Endodermal cell (in vitro differentiated cells): Measurements from ENCODE around the gene ZBTB8A. TPM values are rescaled to one million over a fixed set of nuclear protein-coding genes. Genes with fewer than 3 reads are reported as not detected.

Experiments used
- DNase-seq: peaks from one replicate; pipeline ENCODE4 v3.0.0-alpha.2; 2017
- H3K27ac ChIP-seq: 2 replicates; pipeline ENCODE4 v1.5.1; 2013; ENCODE audit warnings: mild to moderate bottlenecking, low read depth, low read length, moderate library complexity
- H3K27me3 ChIP-seq: 2 replicates; pipeline ENCODE4 v1.6.1; 2013; ENCODE audit warnings: mild to moderate bottlenecking, low read length, moderate library complexity; ENCODE audit not compliant: insufficient read depth, control insufficient read depth, poor library complexity, severe bottlenecking
- H3K36me3 ChIP-seq: 2 replicates; pipeline ENCODE4 v1.7.0; 2013; ENCODE audit warnings: mild to moderate bottlenecking, low read length, moderate library complexity; ENCODE audit not compliant: control insufficient read depth, insufficient read depth
- H3K4me1 ChIP-seq: one replicate; pipeline ENCODE4 v1.7.0; 2013; ENCODE audit warnings: low read length; ENCODE audit not compliant: control insufficient read depth, insufficient read depth
- H3K4me3 ChIP-seq: 2 replicates; pipeline ENCODE4 v1.5.1; 2013; ENCODE audit warnings: mild to moderate bottlenecking, low read length, moderate library complexity
- H3K9ac ChIP-seq: 2 replicates; pipeline ENCODE4 v1.6.1; 2013; ENCODE audit warnings: mild to moderate bottlenecking, low read length, moderate library complexity; ENCODE audit not compliant: poor library complexity, severe bottlenecking; ENCODE audit errors: extremely low read depth
- H3K9me3 ChIP-seq: 2 replicates; pipeline ENCODE4 v1.6.1; 2013; ENCODE audit warnings: mild to moderate bottlenecking, low read length, moderate library complexity; ENCODE audit not compliant: control insufficient read depth
- H3K27ac Mint-ChIP-seq: 2 replicates; pipeline ENCODE4 v1.8.0; 2020; ENCODE audit warnings: mixed read lengths
- H3K27me3 Mint-ChIP-seq: 2 replicates; pipeline ENCODE4 v1.8.0; 2021; ENCODE audit warnings: mild to moderate bottlenecking, mixed read lengths; ENCODE audit not compliant: insufficient read depth
- H3K36me3 Mint-ChIP-seq: 2 replicates; pipeline ENCODE4 v1.8.0; 2020; ENCODE audit warnings: low read depth, mixed read lengths
- H3K4me1 Mint-ChIP-seq: 2 replicates; pipeline ENCODE4 v1.8.0; 2020; ENCODE audit warnings: mixed read lengths
- H3K4me3 Mint-ChIP-seq: 2 replicates; pipeline ENCODE4 v1.8.0; 2020; ENCODE audit warnings: mild to moderate bottlenecking, moderate library complexity, mixed read lengths
- H3K9me3 Mint-ChIP-seq: 2 replicates; pipeline ENCODE4 v1.8.0; 2020; ENCODE audit warnings: mild to moderate bottlenecking, mixed read lengths
- WGBS, 2 experiments: methylation state at CpG; one replicate each; pipeline versions ENCODE4 v1.1.5 to v1.1.7; 2013; ENCODE audit warnings: missing lambda C conversion rate in 2 of 2, mixed read lengths in 1 of 2; ENCODE audit not compliant: insufficient coverage in 1 of 2, insufficient read length in 1 of 2; 5-methylcytosine and 5-hydroxymethylcytosine counted together
- total RNA-seq, 2 donors: library from RNA; stranded (reverse); fragmentation: NEBNext Ultra II Directional in 1 of 2; extraction: Animal tissue kit (Norgen Biotek cat#: 25700) in 1 of 2; gene quantifications; 2 replicates in 1 of 2; 3 replicates in 1 of 2; pipeline ENCODE4 v1.2.1, GENCODE V29; 2021
- TF ChIP-seq, protein P1 (sequence below): fragments of 200-600 bp; sonication (generic); conservative IDR thresholded peaks from 2 replicates; pipeline ENCODE4 v1.5.0; 2021; ENCODE audit warnings: antibody characterized with exemption, mild to moderate bottlenecking

Gene ZBTB8A
- total RNA-seq, 2 donors from 2014 or later, result 22.6 to 25.3 TPM

DNA sequence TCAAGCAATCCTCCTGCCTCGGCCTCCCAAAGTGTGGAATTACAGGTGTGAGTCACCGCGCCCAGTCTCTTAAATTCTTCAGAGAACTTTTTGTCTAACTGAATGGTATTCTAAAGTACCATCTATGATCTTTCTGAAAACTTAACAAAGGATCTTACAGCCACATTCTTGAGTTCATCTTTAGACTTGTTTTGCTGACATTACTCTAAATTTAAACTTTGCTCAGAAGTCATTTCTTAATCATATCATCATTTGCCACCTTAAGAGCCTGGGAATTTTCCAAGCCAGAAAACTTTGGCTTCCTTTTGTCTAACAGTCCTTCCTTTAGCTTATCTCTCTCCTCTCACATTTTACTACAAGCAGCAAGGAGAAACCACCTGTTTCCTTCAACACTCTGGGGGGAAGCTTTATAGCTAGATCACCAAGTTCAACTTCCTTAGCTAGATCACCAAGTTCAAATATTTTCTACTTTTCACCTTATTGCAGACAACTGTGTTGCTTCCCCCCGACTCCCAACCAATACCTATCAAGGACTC, 5.4 kb upstream of the ZBTB8A start:
- no peak overlapping the region for H3K9ac ChIP-seq
- Mint-ChIP-seq H3K4me3 (no peak overlapping the region), H3K27ac (no peak overlapping the region)

DNA sequence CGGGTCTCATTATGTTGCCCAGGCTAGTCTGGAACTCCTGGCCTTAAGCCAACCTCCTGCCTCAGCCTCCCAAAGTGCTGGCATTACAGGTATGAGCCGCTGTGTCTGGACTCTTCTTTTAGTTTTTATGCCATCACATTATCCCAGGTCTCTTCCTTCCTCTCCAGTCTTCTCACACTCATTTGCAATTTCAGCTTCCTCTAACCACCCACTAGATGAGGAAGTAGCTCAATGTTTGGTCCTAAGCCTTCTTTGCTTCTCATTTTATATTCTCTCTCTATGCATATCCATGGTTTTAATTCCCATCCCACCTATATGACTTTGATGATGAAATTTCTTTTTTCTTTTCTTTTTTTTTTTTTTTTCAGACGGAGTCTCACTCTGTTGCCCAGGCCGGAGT, 3.1 kb upstream of the ZBTB8A start:
- Mint-ChIP-seq H3K27ac (no peak overlapping the region), H3K36me3 (peaks cover under 1% of the 10 kb centered on the region), H3K4me1 (peaks cover 22% of the 10 kb centered on the region), H3K9me3 (peaks cover 6% of the 10 kb centered on the region), H3K4me3 (no peak overlapping the region), H3K27me3 (no peaks in the 10 kb centered on the region)
- Histone ChIP-seq H3K36me3 (no peaks in the 10 kb centered on the region), H3K4me3 (no peak overlapping the region), H3K27ac (no peak overlapping the region), H3K27me3 (no peaks in the 10 kb centered on the region), H3K9ac (no peak overlapping the region), H3K9me3 (no peaks in the 10 kb centered on the region), H3K4me1 (peaks cover 6% of the 10 kb centered on the region)
- WGBS, 2 experiments, result 88 to 100% methylated on average over 2 to 4 of the region's 4 CpGs
- TF ChIP-seq, protein P1, sequence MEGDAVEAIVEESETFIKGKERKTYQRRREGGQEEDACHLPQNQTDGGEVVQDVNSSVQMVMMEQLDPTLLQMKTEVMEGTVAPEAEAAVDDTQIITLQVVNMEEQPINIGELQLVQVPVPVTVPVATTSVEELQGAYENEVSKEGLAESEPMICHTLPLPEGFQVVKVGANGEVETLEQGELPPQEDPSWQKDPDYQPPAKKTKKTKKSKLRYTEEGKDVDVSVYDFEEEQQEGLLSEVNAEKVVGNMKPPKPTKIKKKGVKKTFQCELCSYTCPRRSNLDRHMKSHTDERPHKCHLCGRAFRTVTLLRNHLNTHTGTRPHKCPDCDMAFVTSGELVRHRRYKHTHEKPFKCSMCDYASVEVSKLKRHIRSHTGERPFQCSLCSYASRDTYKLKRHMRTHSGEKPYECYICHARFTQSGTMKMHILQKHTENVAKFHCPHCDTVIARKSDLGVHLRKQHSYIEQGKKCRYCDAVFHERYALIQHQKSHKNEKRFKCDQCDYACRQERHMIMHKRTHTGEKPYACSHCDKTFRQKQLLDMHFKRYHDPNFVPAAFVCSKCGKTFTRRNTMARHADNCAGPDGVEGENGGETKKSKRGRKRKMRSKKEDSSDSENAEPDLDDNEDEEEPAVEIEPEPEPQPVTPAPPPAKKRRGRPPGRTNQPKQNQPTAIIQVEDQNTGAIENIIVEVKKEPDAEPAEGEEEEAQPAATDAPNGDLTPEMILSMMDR, result no peak
- DNase-seq, result no peak

More for the DNA sequence above, 5.4 kb upstream of the ZBTB8A start:
- TF ChIP-seq, protein P1, result no peak
- no peak overlapping the region for H3K4me3 ChIP-seq
- Mint-ChIP-seq H3K9me3 (peaks cover 6% of the 10 kb centered on the region), H3K36me3 (no peaks in the 10 kb centered on the region), H3K27me3 (no peaks in the 10 kb centered on the region), H3K4me1 (peaks cover 18% of the 10 kb centered on the region)
- no peak overlapping the region for H3K27ac ChIP-seq
- no peaks in the 10 kb centered on the region for H3K9me3 ChIP-seq
- no peaks in the 10 kb centered on the region for H3K27me3 ChIP-seq
- H3K36me3 ChIP-seq, result no peaks in the 10 kb centered on the region
- no peak for DNase-seq
- 91 to 93% methylated on average over 2 to 4 of the region's 4 CpGs for WGBS, 2 experiments
- peaks cover 6% of the 10 kb centered on the region for H3K4me1 ChIP-seq

DNA sequence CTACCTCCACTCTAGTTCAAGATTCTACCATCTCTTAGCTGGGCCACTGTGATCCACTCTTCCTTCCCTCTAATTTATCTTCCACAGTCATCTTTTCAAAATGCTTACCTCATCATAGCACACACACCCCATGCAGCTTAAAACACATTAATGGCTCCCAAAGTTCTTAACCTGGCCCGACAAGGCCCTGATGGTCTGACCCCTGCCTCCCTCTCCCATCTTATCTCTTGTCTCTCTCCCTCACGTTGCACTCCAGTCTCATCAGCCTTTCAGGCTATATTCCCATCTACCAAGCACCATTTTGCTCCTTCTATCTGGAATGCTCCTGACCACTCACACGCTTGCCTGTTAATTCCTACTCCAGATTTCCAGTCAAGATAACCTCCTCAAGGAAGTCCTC, 2.5 kb upstream of the ZBTB8A start:
- TF ChIP-seq, protein P1, result no peak
- peaks cover 5% of the 10 kb centered on the region for H3K36me3 ChIP-seq
- Mint-ChIP-seq H3K9me3 (peaks cover 3% of the 10 kb centered on the region), H3K27ac (no peak overlapping the region), H3K36me3 (peaks cover 7% of the 10 kb centered on the region), H3K4me1 (peaks cover 22% of the 10 kb centered on the region), H3K4me3 (no peak overlapping the region), H3K27me3 (no peaks in the 10 kb centered on the region)
- no peak for DNase-seq
- peaks cover 6% of the 10 kb centered on the region for H3K4me1 ChIP-seq
- H3K9me3 ChIP-seq, result no peaks in the 10 kb centered on the region
- no peak overlapping the region for H3K27ac ChIP-seq
- H3K9ac ChIP-seq, result no peak overlapping the region
- 88 to 91% methylated on average over 3 of the region's 3 CpGs for WGBS, 2 experiments
- H3K4me3 ChIP-seq, result no peak overlapping the region
- no peaks in the 10 kb centered on the region for H3K27me3 ChIP-seq
